Kidney capillary endothelial cell (primary cell): Measurements from ENCODE around the gene ASIC2.
"Not testable (repeated sequence)": the region's sequence is repeated elsewhere in the genome, so short reads cannot be mapped to it uniquely, and the experiment has no call there.

Experiments
- DNase-seq: peaks from one replicate; pipeline ENCODE4 v3.0.0-alpha.2; 2018; ENCODE audit warnings: low spot score

ASIC2 gene

DNA sequence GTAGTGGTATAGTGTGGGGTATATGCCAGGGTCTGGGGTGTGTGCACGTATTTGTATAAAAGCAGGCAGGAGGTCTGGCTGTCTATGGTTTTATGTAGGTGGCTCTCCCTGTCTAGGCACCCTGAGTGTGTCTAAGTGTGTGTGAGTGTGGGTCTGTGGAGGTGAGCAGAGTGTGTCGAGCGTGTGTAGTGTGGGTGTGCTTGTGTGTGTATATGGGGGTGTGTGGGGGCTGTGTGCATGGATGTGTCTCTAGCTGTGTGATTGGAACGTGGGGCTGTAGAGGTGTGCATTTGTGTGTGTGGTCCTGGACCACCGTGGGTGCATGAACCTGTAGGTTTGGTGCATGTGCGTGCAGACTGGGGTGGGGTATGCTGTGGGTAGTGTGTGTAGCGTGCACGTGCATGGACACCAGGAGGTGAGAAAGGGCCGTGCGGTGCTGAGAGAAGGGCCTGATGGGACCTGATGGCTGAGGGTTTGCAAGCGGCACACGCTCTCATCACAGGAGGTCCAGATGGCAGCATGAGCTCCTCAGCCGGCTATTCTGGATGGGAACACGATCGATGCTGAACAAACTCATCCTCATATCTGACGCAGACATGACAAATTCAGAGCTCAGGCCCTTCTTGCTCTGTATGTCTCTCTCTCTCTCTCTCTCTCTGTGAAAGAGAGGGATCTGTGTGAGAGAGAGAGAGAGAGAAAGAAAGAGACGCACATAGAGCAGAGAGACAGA, 273.8 kb downstream of the ASIC2 start:
- no peak for DNase-seq

DNA sequence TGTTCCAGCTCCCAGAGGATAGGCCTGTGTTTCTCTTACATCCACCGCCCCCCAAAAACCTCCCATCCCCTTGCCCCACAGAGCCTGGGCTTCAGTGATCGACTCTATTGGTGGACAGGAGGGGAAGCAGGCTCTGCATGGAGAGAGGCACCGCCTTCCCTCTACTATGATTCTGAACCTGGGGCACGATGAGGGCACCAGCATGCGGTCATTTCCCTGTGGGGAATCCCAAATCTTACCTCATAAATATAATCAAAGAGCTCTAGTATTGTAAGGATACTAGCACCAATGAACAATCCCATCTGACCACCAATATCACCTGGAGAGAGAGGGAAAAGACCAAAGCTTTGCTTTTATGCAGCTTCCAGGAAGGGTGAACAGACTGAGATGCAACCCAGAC, 275.7 kb downstream of the ASIC2 start:
- DNase-seq = no peak

DNA sequence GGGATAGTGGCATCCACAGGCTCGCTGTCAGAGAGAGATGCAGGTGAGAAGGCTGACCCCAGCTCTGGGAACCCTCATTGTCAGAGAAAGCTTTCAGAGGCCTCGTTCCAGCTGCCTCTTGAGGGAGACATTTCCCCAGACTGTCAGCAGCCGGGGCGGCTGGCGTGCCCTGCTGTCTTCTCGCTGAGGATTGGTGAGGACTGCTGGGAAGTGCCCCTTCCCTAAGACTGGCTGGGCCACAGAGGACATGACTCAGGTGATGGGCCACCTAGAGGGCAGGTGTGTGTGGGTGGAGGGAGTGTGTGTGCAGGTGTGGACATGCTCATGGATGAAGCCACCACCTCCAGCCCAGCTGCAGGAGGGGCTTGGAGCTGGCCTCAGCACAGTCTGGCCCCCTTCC, 276.2 kb downstream of the ASIC2 start:
- DNase-seq = no peak

DNA sequence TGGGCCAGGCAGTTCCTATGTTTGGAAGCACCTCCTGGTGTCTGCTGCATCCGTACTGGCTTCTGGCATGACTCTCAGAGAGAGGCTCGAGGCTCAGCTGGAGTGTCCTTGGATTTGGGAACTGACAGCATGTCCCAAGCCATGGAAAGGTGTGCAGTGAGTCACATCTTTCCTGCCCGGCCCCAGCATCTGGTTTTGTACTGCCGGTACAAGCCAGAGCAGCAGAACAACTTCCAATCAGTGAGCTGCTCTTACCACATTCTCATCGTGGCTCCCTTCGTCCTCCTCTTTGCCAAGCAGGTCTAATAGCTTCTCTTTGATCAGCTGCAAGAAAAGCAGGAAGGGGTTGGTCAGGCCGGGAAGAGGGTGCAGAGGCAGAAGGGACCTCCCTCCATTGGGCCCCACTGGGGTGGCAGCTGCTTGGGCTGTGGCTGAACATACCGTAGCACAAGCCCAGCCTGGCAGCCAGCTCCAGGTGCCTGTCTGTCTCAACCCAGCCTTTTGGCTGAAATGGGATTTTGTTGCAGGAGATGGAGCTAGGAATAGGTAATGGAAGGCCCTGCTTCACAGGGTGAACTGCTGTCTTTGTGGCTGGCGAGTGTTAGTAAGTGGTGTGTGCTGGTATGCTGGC, 277.3 kb downstream of the ASIC2 start:
- DNase-seq = no peak

- DNase-seq = no peak
These were observed 278.3 kb downstream of the ASIC2 start for GRCh38 chr17:33014751-33015150.

GRCh38 chr17:33013596-33014375, 279.3 kb downstream of the ASIC2 start:
- no peak for DNase-seq

DNA sequence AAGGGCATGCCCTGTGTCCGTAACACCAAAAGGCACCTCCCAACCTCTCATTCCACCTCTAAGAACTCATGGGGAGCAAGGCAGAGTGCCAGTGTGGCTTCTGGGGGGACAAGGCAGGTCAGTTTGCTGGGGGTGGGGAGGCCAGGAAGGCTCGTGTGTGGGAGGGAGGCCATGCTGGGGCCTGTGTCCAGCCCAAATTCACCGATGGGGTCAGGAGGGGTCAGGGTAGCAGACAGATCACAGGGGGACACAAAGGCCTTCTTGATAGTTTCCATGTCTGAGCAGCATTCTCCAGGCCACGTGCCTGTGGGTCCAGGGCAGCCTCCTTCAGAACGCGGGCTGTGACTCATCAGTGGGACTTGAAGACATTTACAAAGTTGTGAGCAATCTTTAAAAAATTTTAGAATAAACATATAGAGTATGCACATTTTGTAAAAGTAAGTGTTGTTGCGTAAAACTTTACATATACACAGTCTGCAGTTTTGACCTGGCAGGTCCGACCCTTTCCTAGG, 280.5 kb downstream of the ASIC2 start:
- no peak for DNase-seq

- DNase-seq = no peak
These were observed 283.5 kb downstream of the ASIC2 start for GRCh38 chr17:33009636-33010035.

- no peak for DNase-seq
These were observed 285.9 kb downstream of the ASIC2 start for GRCh38 chr17:33007186-33007585.

GRCh38 chr17:33002246-33002645, 290.8 kb downstream of the ASIC2 start:
- DNase-seq = no peak

GRCh38 chr17:32998887-32999228, 294.2 kb downstream of the ASIC2 start:
- DNase-seq = peak; percentile 65

DNA sequence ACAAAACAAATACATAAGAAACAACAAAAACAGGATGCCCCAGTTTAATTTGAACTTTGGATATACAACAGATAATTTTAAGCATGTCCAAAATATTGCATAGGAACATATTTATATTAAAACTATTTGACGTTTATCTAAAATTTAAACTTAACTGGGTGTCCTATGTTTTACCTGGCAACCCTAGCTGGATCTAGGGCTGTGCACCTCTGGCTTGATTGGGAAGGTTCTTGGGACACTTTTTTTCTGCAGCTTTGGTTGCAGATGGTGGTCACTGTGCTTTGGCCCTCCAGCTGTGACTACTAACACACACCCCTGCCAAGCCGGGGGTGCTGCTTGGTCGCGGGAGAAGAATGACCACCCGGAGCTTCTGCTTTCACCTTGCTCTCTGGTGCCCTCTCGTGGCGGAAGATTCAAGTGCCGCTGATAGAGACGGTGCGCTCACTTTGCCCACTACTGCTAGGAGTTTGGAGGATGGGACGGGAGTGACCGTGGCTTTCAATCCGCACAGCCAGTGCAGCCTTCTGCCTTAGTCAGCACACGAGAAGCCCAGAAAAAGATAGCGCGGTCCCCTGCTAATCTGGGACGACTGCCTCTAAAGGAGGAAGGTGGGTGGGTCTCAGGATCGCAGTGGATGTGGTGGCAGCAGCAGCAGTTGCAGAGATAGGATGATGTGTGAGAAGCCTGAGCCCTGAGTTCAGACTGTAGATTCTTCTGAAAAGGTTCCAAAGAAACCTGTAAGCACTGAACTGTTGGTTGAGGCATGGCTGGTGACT, 294.8 kb downstream of the ASIC2 start:
- peak; percentile 74 for DNase-seq

GRCh38 chr17:32995416-32996045, 297.6 kb downstream of the ASIC2 start:
- no peak for DNase-seq

- DNase-seq = peak; percentile 31
These were observed 299.1 kb downstream of the ASIC2 start for GRCh38 chr17:32993977-32994376.

DNA sequence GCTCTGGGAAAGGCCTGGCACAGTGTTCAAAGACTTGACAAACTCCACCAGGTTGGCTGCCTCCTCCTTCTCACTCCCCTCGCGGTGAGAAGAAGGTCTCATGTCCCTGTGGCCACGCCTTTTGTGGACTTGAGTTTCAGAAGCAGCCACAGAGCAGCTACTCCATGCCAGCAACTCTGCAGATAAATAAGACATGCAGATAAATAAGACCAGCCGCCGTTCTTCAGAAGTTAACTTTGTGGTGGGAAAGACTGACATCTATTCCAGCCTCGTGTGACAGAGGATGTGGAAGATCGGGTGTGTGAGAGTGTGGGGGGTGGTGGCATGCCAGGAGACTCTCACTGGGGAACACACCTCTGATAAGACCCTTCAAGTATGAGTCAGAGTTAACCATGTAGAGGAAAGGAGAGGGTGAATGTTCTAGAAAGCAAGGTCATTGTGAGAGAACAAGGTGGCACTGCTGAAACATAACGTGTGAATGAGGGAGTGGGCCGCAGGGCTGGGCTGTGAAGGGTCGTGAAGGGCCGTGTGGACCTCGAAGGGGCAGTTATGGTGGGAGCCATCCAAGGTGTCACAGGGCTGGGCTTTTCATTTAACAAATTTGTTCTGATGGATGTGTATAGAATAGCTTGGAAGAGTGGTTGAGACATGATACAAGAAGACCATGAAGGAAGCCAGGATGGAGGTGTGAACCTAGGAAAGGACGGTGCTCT, 300.6 kb downstream of the ASIC2 start:
- no peak for DNase-seq

DNA sequence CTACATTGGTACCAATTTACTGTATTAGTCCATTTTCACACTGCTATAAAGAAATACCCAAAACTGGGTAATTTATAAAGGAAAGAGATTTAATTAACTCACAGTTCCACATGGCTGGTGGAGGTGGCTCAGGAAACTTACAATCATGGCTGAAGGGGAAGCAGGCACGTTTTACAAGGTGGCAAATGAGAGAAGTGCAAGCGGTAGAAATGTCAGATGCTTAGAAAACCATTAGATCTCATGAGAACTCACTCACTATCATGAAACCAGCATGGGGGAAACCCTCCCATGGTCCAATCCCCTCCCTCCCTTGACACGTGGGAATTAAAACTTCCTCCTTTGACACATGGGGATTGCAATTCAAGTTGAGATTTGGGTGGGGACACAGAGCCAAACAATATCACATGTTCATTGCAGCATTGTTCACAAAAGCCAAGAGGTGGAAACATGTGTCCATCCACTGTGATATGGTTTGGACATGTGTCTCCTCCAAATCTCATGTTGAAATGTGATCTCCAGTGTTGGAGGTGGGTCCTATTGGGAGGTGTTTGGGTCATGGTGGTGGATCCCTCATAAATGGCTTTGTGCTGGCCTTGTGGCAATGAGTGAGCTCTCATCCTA, 304.5 kb downstream of the ASIC2 start:
- no peak for DNase-seq

DNA sequence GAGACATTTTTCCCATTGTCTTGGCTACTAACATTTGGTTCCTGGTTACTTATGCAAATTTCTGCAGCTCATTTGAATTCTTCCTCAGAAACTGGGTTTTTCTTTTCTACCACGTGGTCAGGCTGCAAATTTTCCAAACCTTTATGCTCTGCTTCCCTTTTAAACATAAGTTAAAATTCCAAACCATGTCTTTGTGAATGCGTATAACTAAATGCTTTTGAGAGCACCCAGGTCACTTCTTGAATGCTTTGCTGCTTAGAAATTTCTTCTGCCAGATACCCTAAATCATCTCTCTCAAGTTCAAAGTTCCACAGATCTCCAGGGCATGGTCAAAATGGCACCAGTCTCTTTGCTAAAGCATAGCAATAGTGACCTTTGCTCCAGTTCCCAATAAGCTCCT, 305.2 kb downstream of the ASIC2 start:
- DNase-seq = not testable (repeated sequence)

GRCh38 chr17:32987453-32987805, 305.7 kb downstream of the ASIC2 start:
- not testable (repeated sequence) for DNase-seq

- DNase-seq = no peak
These were observed 307.9 kb downstream of the ASIC2 start for GRCh38 chr17:32985050-32985756.

- DNase-seq = not testable (repeated sequence)
These were observed 311.5 kb downstream of the ASIC2 start for GRCh38 chr17:32981611-32982010.
